Measurements from ENCODE around the gene SHISA7. TPM values are rescaled to one million over a fixed set of nuclear protein-coding genes. Genes with fewer than 3 reads are reported as not detected.
"Not testable (repeated sequence)": the region's sequence is repeated elsewhere in the genome, so short reads cannot be mapped to it uniquely, and the experiment has no call there.

Gene SHISA7
- total RNA-seq, 1 donor from 2014 or later: not detected

GRCh38 chr19:55424518-55424917 lies 18.6 kb downstream of the SHISA7 start:
- no peak for DNase-seq (ENCODE audit: low spot score)
- no peaks in the 10 kb centered on the region for H3K9me3 Mint-ChIP-seq (ENCODE audit: low read depth)
- no peak overlapping the region for H3K27ac Mint-ChIP-seq (ENCODE audit: unreplicated experiment)
- no peak overlapping the region for H3K4me3 Mint-ChIP-seq (ENCODE audit: unreplicated experiment)
- H3K36me3 Mint-ChIP-seq (ENCODE audit: low read depth): no peaks in the 10 kb centered on the region
- H3K4me1 Mint-ChIP-seq (ENCODE audit: low read depth): no peaks in the 10 kb centered on the region
- H3K27me3 Mint-ChIP-seq (ENCODE audit: low read depth): peaks cover 17% of the 10 kb centered on the region
- TF ChIP-seq CTCF (IDR thresholded peaks at IDR 0.05): no peak

GRCh38 chr19:55423225-55424005 lies 19.7 kb downstream of the SHISA7 start:
- Mint-ChIP-seq H3K36me3 (ENCODE audit: low read depth) (no peaks in the 10 kb centered on the region), H3K27me3 (ENCODE audit: low read depth) (peaks cover 18% of the 10 kb centered on the region)

GRCh38 chr19:55421281-55421680 lies 21.8 kb downstream of the SHISA7 start:
- not testable (repeated sequence) for H3K9me3 Mint-ChIP-seq (ENCODE audit: low read depth); H3K4me3 Mint-ChIP-seq (ENCODE audit: unreplicated experiment); H3K27ac Mint-ChIP-seq (ENCODE audit: unreplicated experiment); DNase-seq (ENCODE audit: low spot score); H3K36me3 Mint-ChIP-seq (ENCODE audit: low read depth); H3K4me1 Mint-ChIP-seq (ENCODE audit: low read depth)
- H3K27me3 Mint-ChIP-seq (ENCODE audit: low read depth): peaks cover 18% of the 10 kb centered on the region

More at GRCh38 chr19:55423225-55424005, 19.7 kb downstream of the SHISA7 start:
- H3K4me3 Mint-ChIP-seq (ENCODE audit: unreplicated experiment): no peak overlapping the region
- H3K9me3 Mint-ChIP-seq (ENCODE audit: low read depth): no peaks in the 10 kb centered on the region
- DNase-seq (ENCODE audit: low spot score): no peak
- H3K4me1 Mint-ChIP-seq (ENCODE audit: low read depth): no peaks in the 10 kb centered on the region
- TF ChIP-seq CTCF (IDR thresholded peaks at IDR 0.05): no peak
- H3K27ac Mint-ChIP-seq (ENCODE audit: unreplicated experiment): no peak overlapping the region

GRCh38 chr19:55419624-55420236 lies 23.4 kb downstream of the SHISA7 start:
- no peak for TF ChIP-seq CTCF (IDR thresholded peaks at IDR 0.05)
- no peak for DNase-seq (ENCODE audit: low spot score)
- no peak overlapping the region for H3K4me3 Mint-ChIP-seq (ENCODE audit: unreplicated experiment)
- no peak overlapping the region for H3K27ac Mint-ChIP-seq (ENCODE audit: unreplicated experiment)
- no peaks in the 10 kb centered on the region for H3K4me1 Mint-ChIP-seq (ENCODE audit: low read depth)
- no peaks in the 10 kb centered on the region for H3K36me3 Mint-ChIP-seq (ENCODE audit: low read depth)
- H3K27me3 Mint-ChIP-seq (ENCODE audit: low read depth): peaks cover 14% of the 10 kb centered on the region
- H3K9me3 Mint-ChIP-seq (ENCODE audit: low read depth): no peaks in the 10 kb centered on the region

- H3K27ac Mint-ChIP-seq (ENCODE audit: unreplicated experiment): no peak overlapping the region
- H3K4me3 Mint-ChIP-seq (ENCODE audit: unreplicated experiment): no peak overlapping the region
- no peaks in the 10 kb centered on the region for H3K36me3 Mint-ChIP-seq (ENCODE audit: low read depth)
- TF ChIP-seq CTCF (IDR thresholded peaks at IDR 0.05): no peak
- H3K4me1 Mint-ChIP-seq (ENCODE audit: low read depth): no peaks in the 10 kb centered on the region
- H3K9me3 Mint-ChIP-seq (ENCODE audit: low read depth): no peaks in the 10 kb centered on the region
- DNase-seq (ENCODE audit: low spot score): no peak
- H3K27me3 Mint-ChIP-seq (ENCODE audit: low read depth): peaks cover 13% of the 10 kb centered on the region
Measured at GRCh38 chr19:55419103-55419502, 24.0 kb downstream of the SHISA7 start.
